Chondrocyte (in vitro differentiated cells): ENCODE measurements around the gene PDK2. TPM values are rescaled to one million over a fixed set of nuclear protein-coding genes. Genes with fewer than 3 reads are reported as not detected.

Experiments
- DNase-seq: peaks from one replicate; pipeline ENCODE4 v3.0.0; 2021; ENCODE audit warnings: mixed read lengths, low spot score
- H3K27ac Mint-ChIP-seq: one replicate; pipeline ENCODE4 v1.8.0; 2021; ENCODE audit warnings: mild to moderate bottlenecking, moderate library complexity, mixed read lengths; ENCODE audit not compliant: unreplicated experiment
- H3K27me3 Mint-ChIP-seq: 2 replicates; pipeline ENCODE4 v1.8.0; 2021; ENCODE audit warnings: low read depth, mixed read lengths
- H3K36me3 Mint-ChIP-seq: 2 replicates; pipeline ENCODE4 v1.8.0; 2021; ENCODE audit warnings: low read depth, mixed read lengths
- H3K4me1 Mint-ChIP-seq: 2 replicates; pipeline ENCODE4 v1.8.0; 2021; ENCODE audit warnings: low read depth, mild to moderate bottlenecking, mixed read lengths
- H3K4me3 Mint-ChIP-seq: one replicate; pipeline ENCODE4 v1.8.0; 2021; ENCODE audit warnings: mild to moderate bottlenecking, moderate library complexity, mixed read lengths; ENCODE audit not compliant: unreplicated experiment
- H3K9me3 Mint-ChIP-seq: 2 replicates; pipeline ENCODE4 v1.8.0; 2021; ENCODE audit warnings: low read depth, mixed read lengths
- total RNA-seq: library from RNA; stranded (reverse); gene quantifications from 3 replicates; pipeline ENCODE4 v1.2.1, GENCODE V29; 2021
- TF ChIP-seq, protein P1 (sequence below): fragments of 200-600 bp; sonication (generic); IDR thresholded peaks from 2 replicates; pipeline ENCODE4 v1.5.0; 2021; ENCODE audit warnings: antibody characterized with exemption, mild to moderate bottlenecking, moderate library complexity

The PDK2 gene
- total RNA-seq, 1 donor from 2014 or later, result 31.1 TPM

DNA sequence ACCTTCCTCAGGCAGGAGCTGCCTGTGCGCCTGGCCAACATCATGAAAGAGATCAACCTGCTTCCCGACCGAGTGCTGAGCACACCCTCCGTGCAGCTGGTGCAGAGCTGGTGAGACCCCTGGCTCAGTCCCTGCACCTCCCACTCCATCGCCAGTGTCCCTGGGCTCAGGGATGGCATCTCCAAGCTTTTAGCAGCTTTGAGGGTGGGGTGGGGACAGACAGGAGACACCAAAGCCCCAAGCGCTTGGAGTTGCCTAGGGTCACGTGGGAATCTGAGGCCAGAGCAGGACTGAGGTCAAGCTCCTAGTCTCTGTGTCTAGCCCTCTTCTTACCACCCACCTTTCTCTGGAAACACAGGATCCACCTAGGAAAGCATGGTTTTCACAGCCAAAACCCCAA, 2.3 kb downstream of the PDK2 start:
- no peak for DNase-seq
- Mint-ChIP-seq H3K36me3 (peaks cover 2% of the 10 kb centered on the region), H3K4me1 (peaks cover 45% of the 10 kb centered on the region), H3K4me3 (no peak overlapping the region), H3K27ac (no peak overlapping the region), H3K27me3 (no peaks in the 10 kb centered on the region), H3K9me3 (no peaks in the 10 kb centered on the region)
- TF ChIP-seq, protein P1, sequence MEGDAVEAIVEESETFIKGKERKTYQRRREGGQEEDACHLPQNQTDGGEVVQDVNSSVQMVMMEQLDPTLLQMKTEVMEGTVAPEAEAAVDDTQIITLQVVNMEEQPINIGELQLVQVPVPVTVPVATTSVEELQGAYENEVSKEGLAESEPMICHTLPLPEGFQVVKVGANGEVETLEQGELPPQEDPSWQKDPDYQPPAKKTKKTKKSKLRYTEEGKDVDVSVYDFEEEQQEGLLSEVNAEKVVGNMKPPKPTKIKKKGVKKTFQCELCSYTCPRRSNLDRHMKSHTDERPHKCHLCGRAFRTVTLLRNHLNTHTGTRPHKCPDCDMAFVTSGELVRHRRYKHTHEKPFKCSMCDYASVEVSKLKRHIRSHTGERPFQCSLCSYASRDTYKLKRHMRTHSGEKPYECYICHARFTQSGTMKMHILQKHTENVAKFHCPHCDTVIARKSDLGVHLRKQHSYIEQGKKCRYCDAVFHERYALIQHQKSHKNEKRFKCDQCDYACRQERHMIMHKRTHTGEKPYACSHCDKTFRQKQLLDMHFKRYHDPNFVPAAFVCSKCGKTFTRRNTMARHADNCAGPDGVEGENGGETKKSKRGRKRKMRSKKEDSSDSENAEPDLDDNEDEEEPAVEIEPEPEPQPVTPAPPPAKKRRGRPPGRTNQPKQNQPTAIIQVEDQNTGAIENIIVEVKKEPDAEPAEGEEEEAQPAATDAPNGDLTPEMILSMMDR, result no peak

DNA sequence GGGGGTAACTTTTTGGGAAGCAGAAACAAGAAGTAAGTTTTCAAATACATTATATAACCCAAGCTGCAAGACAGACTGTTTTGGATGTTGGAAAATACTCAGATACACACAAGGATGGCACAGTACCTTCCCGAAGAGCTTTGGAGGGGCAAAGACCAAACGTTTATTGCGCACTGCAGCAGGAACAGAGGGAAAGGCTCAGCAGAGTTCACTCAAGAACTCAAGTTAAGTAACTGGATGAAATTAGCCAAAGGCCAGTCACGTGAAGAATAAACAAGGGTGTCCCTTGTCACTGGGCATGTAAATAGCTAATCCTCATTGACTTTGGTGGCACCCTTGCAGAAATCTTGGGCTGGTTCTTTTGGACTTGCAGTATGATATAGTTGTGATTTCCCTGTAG, 2.8 kb downstream of the PDK2 start:
- Mint-ChIP-seq H3K27me3 (no peaks in the 10 kb centered on the region), H3K27ac (no peak overlapping the region), H3K9me3 (no peaks in the 10 kb centered on the region), H3K4me3 (no peak overlapping the region), H3K4me1 (peaks cover 45% of the 10 kb centered on the region), H3K36me3 (peaks cover 2% of the 10 kb centered on the region)
- TF ChIP-seq, protein P1, result no peak
- DNase-seq, result no peak

DNA sequence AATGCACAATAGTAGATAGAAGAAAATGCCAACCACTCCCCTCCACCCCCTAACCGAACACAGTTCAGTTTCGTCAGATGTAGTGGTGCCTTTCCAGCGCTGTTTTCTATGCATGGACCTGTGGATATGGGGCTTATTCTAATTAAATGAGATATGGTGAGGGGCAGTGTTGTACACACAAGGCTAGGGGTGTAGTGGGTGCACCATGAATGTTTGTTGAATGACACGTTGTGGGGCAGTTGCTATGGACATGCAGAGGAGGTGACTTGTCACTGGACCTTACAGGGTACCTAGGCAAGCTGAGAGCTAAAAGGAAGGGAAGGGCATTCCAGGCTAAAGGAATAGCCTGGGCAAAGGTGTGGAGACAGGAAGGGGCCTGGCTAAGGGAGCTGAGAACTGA, 3.4 kb downstream of the PDK2 start:
- no peaks in the 10 kb centered on the region for H3K9me3 Mint-ChIP-seq
- TF ChIP-seq, protein P1, result no peak
- DNase-seq, result no peak
- H3K27ac Mint-ChIP-seq, result no peak overlapping the region
- H3K4me1 Mint-ChIP-seq, result peaks cover 41% of the 10 kb centered on the region
- peaks cover 2% of the 10 kb centered on the region for H3K36me3 Mint-ChIP-seq
- no peaks in the 10 kb centered on the region for H3K27me3 Mint-ChIP-seq
- H3K4me3 Mint-ChIP-seq, result no peak overlapping the region

DNA sequence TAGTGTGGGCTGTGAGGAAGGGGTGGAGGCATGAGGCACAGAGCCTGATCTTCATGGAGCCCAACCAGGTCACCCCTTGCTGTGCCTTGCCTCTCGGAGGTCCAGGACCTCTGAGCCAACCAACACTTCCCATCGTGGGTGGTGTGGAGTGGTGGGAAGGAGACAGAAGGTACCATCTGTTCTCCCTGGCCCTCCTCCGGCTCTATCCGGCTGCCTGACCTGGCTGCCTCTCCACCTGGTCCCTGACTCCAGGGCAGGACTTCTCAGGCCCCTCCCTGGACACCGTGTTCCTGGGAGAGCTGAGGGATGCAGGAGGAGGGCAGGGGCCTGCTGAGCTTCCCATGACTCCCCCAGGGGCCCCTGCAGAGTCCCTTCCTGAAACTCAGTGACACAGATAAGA, 3.9 kb downstream of the PDK2 start:
- Mint-ChIP-seq H3K4me1 (peaks cover 39% of the 10 kb centered on the region), H3K27me3 (no peaks in the 10 kb centered on the region), H3K27ac (no peak overlapping the region), H3K4me3 (no peak overlapping the region), H3K36me3 (peaks cover 2% of the 10 kb centered on the region), H3K9me3 (no peaks in the 10 kb centered on the region)
- TF ChIP-seq, protein P1, result no peak
- no peak for DNase-seq

DNA sequence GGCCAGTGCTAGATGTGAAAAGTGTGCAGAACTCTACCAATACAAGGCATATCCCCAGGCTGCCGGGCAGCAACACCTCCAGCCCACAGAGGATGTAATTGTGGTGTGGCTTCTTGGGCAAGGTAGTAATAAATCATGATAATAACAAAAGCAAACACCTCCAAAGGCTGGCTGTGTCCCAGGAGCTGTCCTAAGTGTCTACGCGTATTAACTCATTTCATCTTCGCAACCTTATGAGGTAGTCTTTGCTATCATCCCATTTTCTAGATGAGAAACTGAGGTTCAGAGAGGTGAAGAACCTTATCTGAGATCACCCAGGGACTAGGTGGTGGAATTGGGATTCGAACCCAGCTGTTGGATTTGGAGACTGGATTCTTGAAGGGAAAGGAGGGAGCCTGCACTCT, 5.3 kb downstream of the PDK2 start:
- Mint-ChIP-seq H3K4me1 (peaks cover 27% of the 10 kb centered on the region), H3K27ac (no peak overlapping the region), H3K9me3 (no peaks in the 10 kb centered on the region), H3K27me3 (no peaks in the 10 kb centered on the region), H3K4me3 (no peak overlapping the region), H3K36me3 (peaks cover 5% of the 10 kb centered on the region)
- DNase-seq, result no peak
- TF ChIP-seq, protein P1, result no peak
